Tibial artery (tissue), 4 donors: ENCODE results near the gene SND1.

ENCODE experiments used
- DNase-seq, 2 donors: peaks; one replicate each; pipeline ENCODE4 v3.0.0-alpha.2; 2019
- H3K27ac ChIP-seq, 2 donors: fragments of 200-600 bp; sonication (generic) in 1 of 2; 1 replicate in 1 of 2; 2 replicates in 1 of 2; pipeline ENCODE4 v1.5.1; 2018 to 2019; ENCODE audit warnings: mild to moderate bottlenecking in 1 of 2
- H3K27me3 ChIP-seq, 2 donors: fragments of 200-600 bp; sonication (generic) in 1 of 2; one replicate each; pipeline versions ENCODE4 v1.5.1 to v1.6.0; 2016 to 2019
- H3K36me3 ChIP-seq, 3 donors: fragments of 200-600 bp; sonication (generic) in 2 of 3; one replicate each; pipeline ENCODE4 v1.5.1; 2016 to 2019; ENCODE audit warnings: mild to moderate bottlenecking in 2 of 3
- H3K4me1 ChIP-seq, 4 donors: fragments of 200-600 bp; sonication (generic) in 2 of 4; 1 replicate in 3 of 4; 2 replicates in 1 of 4; pipeline ENCODE4 v1.5.1; 2016 to 2019
- H3K4me3 ChIP-seq, 2 donors: fragments of 200-600 bp; sonication (generic) in 1 of 2; 1 replicate in 1 of 2; 2 replicates in 1 of 2; pipeline ENCODE4 v1.5.1; 2018 to 2019; ENCODE audit warnings: mild to moderate bottlenecking in 2 of 2
- H3K9me3 ChIP-seq, 3 donors: fragments of 200-600 bp; sonication (generic) in 1 of 3; one replicate each; pipeline ENCODE4 v1.5.1; 2016 to 2019
- intact Hi-C: fragments of 100-400 bp; cut with DNase I; formaldehyde crosslinking; loops from one replicate; pipeline ENCODE4 v1.15.0; 2023; ENCODE audit warnings: low total_unique reads
- TF ChIP-seq, protein P1 (sequence below), 2 experiments: fragments of 200-600 bp in 1 of 2; fragments of 450-650 bp in 1 of 2; IDR thresholded peaks; one replicate each; pipeline ENCODE4 v1.5.1; 2017 to 2019; ENCODE audit warnings: antibody characterized with exemption in 2 of 2, mild to moderate bottlenecking in 1 of 2, moderate library complexity in 1 of 2

SND1 gene

DNA sequence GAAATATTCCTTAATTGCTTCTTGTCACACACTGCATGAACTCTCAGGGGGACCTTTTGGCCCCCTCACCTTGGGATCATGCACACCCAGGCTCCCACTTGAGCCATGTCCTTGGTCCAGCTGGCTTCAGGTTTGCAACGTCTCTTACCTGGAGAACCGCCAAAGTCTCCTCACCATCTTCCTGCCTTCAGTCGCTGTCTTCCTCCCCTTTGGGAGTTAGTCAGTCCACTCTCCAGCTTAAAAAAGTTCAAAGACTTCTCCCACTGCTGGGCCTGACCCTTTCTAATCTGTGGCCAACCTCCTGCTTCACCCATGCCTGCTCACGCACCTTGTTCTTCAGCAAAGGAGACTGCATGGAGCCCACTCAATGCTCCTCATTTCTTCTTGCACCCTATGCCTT, 461.8 kb downstream of the SND1 start:
- DNase-seq = peak in 1 of 2 donors; percentile 24
- Histone ChIP-seq H3K9me3 (no peaks in the 10 kb centered on the region), H3K27me3 (peaks cover 0 to 14% of the 10 kb centered on the region in 2 donors), H3K4me1 (no peaks in the 10 kb centered on the region), H3K36me3 (no peaks in the 10 kb centered on the region), H3K4me3 (no peak overlapping the region), H3K27ac (no peak overlapping the region)
- intact Hi-C loops = no loop called here
- TF ChIP-seq, protein P1, sequence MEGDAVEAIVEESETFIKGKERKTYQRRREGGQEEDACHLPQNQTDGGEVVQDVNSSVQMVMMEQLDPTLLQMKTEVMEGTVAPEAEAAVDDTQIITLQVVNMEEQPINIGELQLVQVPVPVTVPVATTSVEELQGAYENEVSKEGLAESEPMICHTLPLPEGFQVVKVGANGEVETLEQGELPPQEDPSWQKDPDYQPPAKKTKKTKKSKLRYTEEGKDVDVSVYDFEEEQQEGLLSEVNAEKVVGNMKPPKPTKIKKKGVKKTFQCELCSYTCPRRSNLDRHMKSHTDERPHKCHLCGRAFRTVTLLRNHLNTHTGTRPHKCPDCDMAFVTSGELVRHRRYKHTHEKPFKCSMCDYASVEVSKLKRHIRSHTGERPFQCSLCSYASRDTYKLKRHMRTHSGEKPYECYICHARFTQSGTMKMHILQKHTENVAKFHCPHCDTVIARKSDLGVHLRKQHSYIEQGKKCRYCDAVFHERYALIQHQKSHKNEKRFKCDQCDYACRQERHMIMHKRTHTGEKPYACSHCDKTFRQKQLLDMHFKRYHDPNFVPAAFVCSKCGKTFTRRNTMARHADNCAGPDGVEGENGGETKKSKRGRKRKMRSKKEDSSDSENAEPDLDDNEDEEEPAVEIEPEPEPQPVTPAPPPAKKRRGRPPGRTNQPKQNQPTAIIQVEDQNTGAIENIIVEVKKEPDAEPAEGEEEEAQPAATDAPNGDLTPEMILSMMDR (IDR thresholded peaks at IDR 0.05) = no peak

DNA sequence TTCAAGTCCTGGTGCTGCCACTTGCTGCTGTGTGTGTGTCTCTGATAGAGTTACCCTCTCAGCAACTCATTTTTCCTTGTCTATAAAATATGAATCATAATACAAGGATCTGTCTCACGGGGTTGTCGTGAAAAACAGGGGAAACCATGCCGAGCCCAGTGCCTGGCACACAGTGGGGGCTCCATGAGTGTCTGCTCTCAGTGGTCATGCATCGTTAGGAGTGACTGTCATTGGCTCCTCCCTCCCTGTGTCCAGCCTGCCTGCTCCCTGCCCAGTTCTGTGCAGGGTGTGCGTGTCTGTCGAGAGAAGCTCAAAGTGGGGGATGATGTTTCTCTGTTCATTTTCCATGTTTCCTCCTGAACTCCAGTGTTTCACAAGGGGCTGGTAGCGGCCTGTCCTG, 462.8 kb downstream of the SND1 start:
- Histone ChIP-seq H3K36me3 (no peaks in the 10 kb centered on the region), H3K4me1 (no peaks in the 10 kb centered on the region), H3K27ac (no peak overlapping the region), H3K27me3 (peaks cover 0 to 20% of the 10 kb centered on the region in 2 donors), H3K9me3 (no peaks in the 10 kb centered on the region), H3K4me3 (no peak overlapping the region)
- peak in 1 of 2 donors; percentile 28 for DNase-seq
- intact Hi-C loops = no loop called here
- TF ChIP-seq, protein P1 (IDR thresholded peaks at IDR 0.05) = no peak

DNA sequence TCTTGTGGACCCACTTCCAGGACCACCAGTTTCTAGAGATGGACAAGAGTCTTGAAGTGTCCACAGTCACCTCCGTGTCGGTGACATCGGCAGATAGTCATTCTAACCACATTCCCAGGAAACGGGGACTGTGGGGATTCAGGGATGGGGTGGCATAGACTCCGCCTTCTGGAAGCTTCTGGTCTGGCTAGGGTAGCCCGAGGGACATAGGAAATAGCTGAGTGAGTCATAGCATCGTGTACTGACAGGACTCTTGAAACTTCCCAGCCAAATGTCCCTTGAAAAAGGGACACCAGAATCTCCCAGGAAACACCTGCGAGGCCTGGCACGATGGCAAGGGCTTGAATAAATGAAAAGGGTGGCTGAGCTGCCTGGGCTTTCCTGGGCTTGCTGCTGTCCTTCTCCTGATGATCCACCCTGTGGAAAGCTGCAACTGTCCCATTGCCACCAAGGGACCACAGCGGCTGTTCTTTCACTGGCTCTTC, 463.4 kb downstream of the SND1 start:
- no peaks in the 10 kb centered on the region for H3K36me3 ChIP-seq
- no peaks in the 10 kb centered on the region for H3K9me3 ChIP-seq
- peak in 1 of 2 donors; percentile 27 for DNase-seq
- H3K27ac ChIP-seq = no peak overlapping the region
- TF ChIP-seq, protein P1 (IDR thresholded peaks at IDR 0.05) = no peak
- no peak overlapping the region for H3K4me3 ChIP-seq
- H3K27me3 ChIP-seq = peaks cover 0 to 20% of the 10 kb centered on the region in 2 donors
- H3K4me1 ChIP-seq = no peaks in the 10 kb centered on the region
- intact Hi-C loops = no loop called here

DNA sequence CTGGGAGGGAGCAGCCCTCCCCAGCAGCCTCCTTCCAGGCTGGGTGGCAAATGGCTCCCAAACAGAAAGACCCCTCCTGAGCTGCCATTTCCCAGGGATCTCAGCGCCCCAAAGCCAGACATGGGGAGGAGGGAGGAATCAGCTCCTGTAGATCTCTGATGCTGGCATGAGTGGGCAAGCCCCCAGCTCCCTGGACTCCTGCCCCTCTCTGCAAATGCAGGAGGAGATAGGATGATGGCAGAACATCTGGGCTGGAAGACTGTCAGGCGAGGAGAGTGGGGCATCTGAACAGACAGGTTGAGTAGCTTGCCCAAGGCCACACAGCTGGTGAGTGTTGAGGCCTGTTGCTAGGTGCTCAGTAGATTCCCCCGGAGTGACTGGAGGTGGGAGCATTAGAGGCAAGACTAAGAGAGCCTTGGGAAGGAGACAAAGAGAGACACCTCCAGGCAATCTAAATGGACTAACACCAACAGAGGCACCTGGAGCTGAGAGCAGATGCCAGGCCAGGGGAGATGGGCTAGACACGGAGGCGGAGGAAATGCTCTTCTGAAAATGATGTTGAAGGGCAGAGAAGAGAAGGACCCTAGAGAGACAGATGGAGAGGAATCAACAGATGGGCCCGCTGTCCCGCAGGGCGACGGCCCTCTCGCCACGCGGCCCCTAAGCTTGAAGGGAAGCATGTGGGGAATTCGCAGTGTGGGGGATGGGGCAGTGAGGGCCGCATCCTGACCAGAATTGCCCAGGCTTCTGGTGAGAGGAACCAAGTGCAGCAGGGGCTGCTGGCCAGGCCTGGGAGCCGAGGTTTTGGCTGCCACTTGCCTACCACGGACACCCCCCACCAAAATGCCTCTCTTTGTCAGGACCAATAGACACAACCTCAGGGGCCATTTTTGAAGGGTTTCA, 464.1 kb downstream of the SND1 start:
- H3K27me3 ChIP-seq = peaks cover 0 to 23% of the 10 kb centered on the region in 2 donors
- H3K36me3 ChIP-seq = no peaks in the 10 kb centered on the region
- no peaks in the 10 kb centered on the region for H3K4me1 ChIP-seq
- peak in 1 of 2 donors; percentile 29 for DNase-seq
- no peaks in the 10 kb centered on the region for H3K9me3 ChIP-seq
- intact Hi-C loops = no loop called here
- H3K4me3 ChIP-seq = no peak overlapping the region
- TF ChIP-seq, protein P1 (IDR thresholded peaks at IDR 0.05) = no peak
- no peak overlapping the region for H3K27ac ChIP-seq

DNA sequence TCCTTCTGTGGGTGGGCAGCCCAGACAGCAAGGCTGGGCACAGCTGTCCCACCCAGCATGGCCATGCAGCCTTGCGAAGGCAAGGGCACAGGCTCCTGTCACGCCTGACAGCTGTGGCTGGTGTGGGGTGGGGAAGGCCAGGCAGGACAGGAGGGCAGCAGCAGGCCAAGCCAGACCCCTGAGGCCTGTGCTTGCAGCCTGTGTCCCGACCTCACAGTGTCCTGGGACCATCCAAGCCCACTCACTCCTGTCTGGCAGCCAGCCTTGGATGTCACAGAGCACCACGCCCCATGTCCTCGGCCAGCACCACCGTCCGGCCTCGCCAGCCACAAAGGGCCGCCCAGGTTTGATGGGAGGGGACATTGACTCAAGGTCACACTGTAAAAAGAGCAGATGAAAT, 464.7 kb downstream of the SND1 start:
- no peaks in the 10 kb centered on the region for H3K9me3 ChIP-seq
- intact Hi-C loops = no loop called here
- peak in 1 of 2 donors; percentile 60 for DNase-seq
- H3K27ac ChIP-seq = no peak overlapping the region
- H3K4me1 ChIP-seq = no peaks in the 10 kb centered on the region
- H3K4me3 ChIP-seq = no peak overlapping the region
- peaks cover 0 to 25% of the 10 kb centered on the region in 2 donors for H3K27me3 ChIP-seq
- H3K36me3 ChIP-seq = no peaks in the 10 kb centered on the region
- TF ChIP-seq, protein P1 (IDR thresholded peaks at IDR 0.05) = no peak
